Measurements from ENCODE around the gene FMN1.

Gene FMN1

GRCh38 chr15:33008284-33008995 is 186.1 kb downstream of the FMN1 start:
- DNase-seq = no peak

DNA sequence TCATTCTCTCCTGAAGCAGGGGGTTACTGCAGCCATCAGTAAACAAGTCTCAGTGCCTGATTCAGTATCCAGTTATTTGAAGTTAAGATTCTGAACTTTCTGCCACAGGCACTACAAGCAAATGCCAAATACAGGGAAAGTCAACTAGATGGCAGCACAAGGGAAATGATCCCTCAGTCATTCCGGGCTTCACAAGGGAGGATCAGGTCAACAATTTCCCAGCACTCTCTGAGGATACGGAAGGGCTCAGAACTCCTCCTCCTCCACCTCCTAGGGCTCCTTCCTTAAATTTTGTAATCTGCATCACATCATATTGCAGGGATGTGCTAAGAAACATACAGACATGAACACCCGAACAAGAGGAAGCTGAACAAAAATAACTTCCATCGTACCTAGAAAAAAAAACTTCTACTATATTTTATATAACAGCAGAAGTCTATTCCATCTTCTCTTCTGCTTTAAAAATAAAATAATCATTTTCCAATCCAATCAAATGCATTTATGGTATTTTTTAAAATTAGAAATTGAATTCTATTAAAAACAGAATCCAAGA is 187.1 kb downstream of the FMN1 start:
- no peak for DNase-seq

GRCh38 chr15:33005582-33005981 is 188.9 kb downstream of the FMN1 start:
- no peak for DNase-seq

DNA sequence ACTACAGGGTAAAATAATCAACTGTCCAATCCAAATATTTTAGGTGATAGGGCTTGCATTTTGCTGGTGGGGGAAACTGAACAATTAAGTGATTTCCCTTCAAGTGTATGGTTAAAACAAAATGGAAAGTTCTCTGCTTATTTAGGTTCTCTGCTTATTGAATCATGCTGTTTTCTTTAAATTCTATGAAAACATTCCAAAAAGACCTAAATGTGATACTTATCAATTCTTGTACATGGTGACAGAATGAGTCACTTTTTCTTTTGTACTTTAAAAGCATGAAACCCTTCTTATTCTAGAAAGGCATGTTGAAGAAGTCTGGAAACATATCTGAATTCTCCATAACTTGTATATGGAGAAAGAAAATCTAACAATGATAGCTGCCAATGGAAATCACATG is 192.6 kb downstream of the FMN1 start:
- no peak for DNase-seq

GRCh38 chr15:32998979-32999672 is 195.4 kb downstream of the FMN1 start:
- no peak for DNase-seq

- DNase-seq = no peak
Observed at GRCh38 chr15:32998182-32998581, 196.3 kb downstream of the FMN1 start.

DNA sequence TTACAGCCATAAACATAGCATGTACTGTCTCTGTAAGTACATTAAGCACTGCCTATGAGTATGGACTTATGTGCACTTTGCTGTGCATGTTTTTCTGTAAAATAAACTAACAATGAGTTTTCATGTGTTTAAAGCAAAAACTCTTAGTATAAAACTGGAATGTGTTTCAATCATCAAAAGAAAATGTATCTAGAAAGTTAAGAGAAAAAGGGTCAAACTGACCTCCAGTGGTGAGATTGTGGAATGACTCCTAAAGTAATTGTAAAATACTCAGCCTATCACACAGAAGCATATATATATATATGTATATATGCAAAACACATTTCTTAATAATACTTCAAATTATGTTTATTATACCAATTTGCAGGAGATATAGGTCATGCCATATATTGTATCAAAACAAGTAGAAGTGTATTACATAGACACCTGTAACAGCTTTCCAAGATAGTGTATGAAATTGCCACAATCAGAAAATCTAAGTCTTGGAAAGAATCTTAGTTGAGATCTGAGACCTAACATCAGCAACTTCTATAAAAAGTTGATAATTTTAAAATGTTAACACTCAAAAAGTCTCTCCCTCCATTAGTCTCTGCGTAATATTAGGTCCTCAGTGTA is 199.6 kb downstream of the FMN1 start:
- peak in 1 of 2 experiments; percentile 24 for DNase-seq

DNA sequence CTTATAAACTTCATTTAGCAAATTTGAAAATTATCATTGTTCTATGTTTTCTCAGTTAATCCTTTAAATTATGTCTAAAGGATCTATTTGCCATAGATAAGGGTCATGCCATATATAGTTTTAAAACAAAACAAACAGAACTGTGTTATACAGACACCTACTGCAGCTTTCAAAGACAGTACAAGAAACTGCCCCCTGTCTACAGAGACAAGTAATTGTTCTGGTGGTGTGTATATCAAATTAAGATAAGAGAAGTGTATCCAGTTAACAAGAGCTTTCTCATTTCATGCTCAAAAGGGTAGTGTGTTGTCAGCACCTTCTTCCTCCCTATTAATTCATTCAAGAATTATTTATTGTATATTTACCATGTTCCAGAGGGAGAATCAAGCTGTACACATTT is 201.2 kb downstream of the FMN1 start:
- no peak for DNase-seq

DNA sequence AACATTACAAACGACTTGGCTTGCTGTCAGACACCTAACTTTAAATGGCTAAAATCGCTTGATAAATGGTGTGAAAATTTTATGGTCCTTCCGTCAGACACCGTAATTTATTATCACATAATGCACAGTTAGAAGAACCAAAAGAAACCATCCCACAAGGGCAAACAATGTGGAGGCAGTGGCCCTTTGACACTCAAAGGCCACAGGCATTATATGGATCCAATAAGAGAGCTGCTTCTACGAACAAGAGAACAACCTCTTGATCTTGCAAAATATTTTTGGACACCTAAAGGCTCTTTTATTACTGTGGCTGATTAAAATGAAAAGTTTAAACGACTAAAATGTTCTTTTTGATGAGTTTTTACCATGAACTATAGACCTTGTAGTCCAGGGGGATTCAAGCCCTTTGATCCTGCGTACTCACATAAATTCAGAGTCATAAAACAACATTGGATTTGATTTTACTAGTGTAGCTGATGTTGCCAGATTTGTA is 202.8 kb downstream of the FMN1 start:
- no peak for DNase-seq

- no peak for DNase-seq
Observed at GRCh38 chr15:32990071-32990470, 204.4 kb downstream of the FMN1 start.

DNA sequence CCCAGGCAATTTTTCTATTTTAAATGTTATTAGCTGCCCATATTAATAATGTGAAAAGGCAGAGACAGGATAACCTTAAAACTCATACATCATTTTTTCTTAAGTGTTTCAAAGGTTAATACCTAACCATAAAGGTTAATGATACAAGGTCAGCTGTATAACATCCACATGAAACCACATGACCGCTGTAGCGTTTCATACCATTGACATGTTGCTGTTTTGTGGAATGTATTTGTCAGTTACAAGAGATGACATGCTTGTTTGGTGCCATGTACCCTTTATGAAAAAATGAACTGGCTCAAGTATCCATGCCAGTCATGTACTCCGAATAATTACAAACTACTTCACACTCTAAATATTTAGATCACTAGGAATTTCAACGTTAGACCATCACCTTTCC is 207.4 kb downstream of the FMN1 start:
- DNase-seq = no peak

DNA sequence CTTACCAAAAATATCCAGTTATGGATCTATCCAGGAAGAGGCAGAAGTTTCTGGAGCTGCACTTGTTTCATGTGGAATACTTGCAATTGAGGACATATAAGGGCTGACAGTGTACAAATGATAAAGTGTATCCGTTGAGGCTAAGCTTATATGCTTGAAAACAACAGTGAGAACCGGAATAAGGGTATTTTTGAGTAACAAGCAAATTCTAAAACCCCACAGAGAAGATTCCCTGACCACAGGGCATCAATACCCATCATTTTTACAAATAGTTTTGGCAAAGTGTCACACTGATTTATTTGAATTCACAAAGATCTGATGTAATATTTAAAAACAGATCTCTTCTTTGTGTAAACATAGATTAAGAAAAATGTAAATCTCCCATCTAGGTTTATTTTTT is 208.4 kb downstream of the FMN1 start:
- DNase-seq = no peak

DNA sequence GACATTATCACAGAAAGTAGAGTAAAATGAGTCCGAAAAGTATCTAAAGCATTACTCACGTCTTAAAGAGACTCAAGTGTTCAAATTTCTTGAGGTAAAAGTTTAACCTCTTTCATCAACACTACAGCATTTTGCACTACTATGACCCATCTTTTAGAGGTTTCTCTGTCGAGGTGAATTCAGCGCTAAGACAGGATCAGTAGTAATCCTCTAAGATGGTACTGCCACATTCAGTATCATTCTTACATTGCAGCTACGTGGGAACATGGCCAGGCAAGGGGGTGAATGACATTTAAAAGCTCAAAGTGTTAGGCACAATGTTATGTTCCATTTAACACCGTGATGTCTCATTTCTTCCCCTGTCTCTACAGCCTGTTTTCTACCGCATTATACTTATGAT is 210.8 kb downstream of the FMN1 start:
- no peak for DNase-seq

- DNase-seq = no peak
Observed at GRCh38 chr15:32982001-32982400, 212.5 kb downstream of the FMN1 start.

DNA sequence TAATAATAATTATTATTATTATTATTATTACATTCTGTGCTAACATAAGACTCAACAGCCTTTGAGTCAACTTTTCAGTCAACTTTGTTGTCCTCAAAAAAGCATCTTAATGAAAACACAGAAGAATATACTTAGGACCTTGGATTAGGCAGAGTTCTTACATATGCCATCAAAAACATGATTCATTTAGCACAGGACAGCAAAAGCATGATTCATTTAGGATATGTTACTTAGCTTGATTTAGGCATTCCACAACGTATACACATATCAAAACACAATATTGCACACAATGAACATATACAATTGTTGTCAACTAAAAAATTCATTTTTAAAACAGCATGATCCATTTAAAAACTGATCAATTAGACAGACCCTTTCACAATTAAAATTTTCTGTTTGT is 213.0 kb downstream of the FMN1 start:
- DNase-seq = no peak

GRCh38 chr15:32979710-32980109 is 214.8 kb downstream of the FMN1 start:
- DNase-seq = no peak

- DNase-seq = no peak
Observed at GRCh38 chr15:32977506-32977905, 217.0 kb downstream of the FMN1 start.

DNA sequence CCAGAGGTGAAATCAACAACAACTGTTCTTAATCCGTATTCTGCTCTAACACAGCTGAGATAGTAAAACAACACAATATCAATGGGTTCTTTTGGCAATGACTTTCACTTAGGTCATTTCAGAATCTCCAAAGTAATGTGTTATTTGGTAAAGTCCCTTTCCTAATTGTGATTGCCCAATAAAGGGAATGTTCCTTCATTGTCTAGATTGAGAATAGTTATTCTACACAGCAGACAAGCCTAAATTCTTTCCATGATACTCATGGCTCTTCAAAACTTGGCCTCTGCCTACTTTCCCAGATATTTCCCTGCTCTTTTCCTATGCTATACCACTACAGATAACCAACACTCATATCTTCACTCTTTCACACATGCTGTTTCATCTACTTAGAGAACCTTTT is 219.8 kb downstream of the FMN1 start:
- no peak for DNase-seq

DNA sequence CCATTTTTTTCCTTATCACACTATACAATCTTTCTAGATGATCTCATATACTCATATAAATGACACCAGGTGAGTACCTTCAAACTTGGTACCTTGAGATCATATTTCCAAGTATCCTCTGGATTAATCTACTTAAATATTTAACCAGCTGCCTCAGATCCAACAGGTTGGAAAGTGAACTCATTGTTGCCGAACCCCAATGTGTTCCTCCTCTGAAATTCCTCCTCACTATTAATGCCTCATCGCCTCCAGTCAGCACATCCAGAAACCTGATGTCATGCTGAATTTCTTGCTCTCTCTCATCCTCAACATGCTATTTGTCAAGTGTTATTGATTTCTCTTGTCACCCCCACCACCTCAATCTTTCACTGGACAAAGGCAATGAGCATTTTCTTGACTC is 221.8 kb downstream of the FMN1 start:
- no peak for DNase-seq

GRCh38 chr15:32970847-32971246 is 223.7 kb downstream of the FMN1 start:
- no peak for DNase-seq

- DNase-seq = no peak
Observed at GRCh38 chr15:32967521-32967920, 227.0 kb downstream of the FMN1 start.

DNA sequence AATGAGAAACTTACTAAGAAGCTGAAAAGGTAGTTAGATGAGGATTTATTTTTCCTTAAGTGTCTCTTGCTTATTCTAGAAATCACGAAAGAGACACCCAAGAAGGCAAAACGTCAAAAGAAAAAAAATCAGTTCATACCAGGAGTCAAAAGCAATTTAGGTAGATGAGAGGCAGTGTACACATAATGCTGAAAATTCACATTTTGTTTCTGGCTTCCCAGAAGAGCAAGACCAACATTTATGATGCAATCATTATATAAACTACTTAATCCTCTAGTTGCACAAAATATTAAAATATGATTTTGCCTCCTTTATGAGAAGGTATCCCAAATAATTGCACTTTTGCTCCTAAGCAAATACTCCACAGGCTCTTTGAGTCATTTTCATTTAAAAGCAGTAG is 228.0 kb downstream of the FMN1 start:
- no peak for DNase-seq

DNA sequence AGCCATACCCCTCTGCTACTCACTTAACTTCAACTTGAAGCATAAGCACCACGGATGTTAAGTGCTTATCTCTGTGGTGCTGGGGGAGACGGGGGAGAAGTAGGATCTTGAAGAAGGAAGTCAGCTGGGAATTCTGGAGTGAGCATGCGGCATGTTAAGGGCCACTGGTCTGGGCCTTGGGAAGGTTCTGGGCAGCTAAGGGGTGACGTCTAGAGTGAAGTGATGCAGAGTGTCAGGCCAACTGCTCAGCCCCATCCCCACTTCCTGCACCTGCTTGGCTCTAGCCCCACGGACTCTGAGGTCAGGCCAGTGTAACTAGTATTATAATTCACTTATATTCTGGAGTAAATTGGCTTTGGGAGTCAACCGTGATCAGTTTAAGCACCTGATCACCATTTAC is 228.6 kb downstream of the FMN1 start:
- DNase-seq = no peak

DNA sequence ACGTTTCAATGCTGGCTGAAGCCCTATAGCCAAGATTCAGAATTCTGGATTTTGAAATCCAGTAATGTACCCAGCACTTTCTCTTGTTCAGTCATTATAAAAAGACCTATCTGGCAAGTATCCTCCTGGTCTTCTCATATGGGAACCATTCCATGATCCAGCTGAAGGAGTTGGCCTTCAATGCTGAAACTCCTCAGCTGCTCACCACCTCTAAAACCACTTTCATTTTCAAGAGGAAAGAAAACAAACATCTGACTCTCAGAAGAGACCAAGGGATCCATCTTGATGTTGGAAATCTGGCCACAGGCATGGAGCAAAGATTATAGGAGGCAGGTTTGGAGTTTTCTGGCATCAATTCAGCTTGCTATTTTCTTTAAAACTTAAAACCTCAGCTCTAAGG is 235.4 kb downstream of the FMN1 start:
- no peak for DNase-seq
